ENCODE data around the gene NPLOC4.

The NPLOC4 gene

DNA sequence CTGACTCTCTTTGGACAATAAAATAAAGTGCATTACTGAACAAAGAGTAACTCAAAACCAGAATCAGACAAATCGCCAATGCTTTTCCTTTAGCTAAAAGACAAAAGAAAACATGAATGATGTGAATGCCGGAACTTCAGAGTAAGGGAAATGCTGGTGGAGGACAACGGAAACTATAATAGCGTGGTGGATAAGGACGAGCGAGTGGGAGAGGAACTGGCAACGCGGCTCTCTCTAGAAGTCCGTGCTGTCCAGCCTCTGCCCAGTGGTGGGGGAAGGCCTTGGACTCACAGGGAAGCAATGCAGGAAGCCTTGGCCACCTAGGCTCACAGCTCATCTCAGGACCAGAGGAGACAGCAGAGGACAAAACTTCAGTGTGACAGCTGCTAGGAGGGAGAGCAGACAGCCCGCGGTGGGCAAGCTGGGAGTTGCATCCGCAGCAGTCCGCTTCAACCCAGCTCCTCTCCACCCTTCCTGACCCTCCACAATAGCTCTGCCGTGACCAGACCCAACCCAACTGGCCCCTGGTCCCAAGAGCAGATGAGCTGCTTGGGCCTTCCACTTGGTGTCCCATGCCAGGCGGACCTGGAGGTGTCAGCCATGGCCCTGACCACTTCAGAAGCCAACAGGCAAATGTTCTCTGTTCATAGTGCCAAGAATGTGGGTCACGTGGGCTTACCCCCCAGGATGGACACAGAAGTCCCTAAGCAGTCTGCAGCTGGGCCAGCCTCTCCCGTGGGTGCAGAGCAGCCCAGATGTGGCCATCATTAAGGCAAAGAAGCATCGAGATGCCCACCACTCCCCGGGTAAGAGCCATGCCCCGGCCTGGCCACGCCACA lies 79.4 kb downstream of the NPLOC4 start:
- no peak overlapping the region for H3K4me2 ChIP-seq (ENCODE audit: low read length)
- H3K36me3 ChIP-seq (ENCODE audit: control insufficient read depth, insufficient read depth, low read length) = no peaks in the 10 kb centered on the region
- H3K27ac ChIP-seq = no peak overlapping the region
- no peaks in the 10 kb centered on the region for H3K4me1 ChIP-seq
- no peaks in the 10 kb centered on the region for H3K27me3 ChIP-seq (ENCODE audit: control insufficient read depth, insufficient read depth, low read length)
- H3K9me3 ChIP-seq (ENCODE audit: control insufficient read depth, low read length) = no peaks in the 10 kb centered on the region
- no peak overlapping the region for H3K4me3 ChIP-seq (ENCODE audit: low read depth, low read length)
- TF ChIP-seq, protein P1, sequence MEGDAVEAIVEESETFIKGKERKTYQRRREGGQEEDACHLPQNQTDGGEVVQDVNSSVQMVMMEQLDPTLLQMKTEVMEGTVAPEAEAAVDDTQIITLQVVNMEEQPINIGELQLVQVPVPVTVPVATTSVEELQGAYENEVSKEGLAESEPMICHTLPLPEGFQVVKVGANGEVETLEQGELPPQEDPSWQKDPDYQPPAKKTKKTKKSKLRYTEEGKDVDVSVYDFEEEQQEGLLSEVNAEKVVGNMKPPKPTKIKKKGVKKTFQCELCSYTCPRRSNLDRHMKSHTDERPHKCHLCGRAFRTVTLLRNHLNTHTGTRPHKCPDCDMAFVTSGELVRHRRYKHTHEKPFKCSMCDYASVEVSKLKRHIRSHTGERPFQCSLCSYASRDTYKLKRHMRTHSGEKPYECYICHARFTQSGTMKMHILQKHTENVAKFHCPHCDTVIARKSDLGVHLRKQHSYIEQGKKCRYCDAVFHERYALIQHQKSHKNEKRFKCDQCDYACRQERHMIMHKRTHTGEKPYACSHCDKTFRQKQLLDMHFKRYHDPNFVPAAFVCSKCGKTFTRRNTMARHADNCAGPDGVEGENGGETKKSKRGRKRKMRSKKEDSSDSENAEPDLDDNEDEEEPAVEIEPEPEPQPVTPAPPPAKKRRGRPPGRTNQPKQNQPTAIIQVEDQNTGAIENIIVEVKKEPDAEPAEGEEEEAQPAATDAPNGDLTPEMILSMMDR (IDR thresholded peaks at IDR 0.05) = no peak
- no peak overlapping the region for H3K9ac ChIP-seq
- no peaks in the 10 kb centered on the region for H3K79me2 ChIP-seq
- H2AFZ ChIP-seq = no peak overlapping the region

DNA sequence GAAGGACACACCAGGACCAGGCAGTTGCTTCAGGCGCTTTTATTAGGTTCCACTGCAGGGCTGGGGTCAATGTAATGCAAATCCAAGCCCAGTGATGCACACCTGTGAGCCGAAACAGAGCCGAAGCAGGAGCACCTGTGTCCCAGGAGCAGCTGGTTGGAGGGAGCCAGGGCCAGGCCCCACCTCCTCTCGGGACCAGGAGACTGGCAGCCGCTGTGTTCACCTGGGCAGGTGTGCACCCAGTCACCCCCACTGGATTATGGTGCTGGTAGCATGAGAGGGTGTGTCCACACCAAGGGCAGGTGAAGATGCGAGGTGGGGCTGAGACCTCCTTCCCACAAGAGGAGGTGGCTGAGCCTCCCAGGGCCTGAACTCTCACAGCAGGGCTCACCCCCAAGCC lies 80.0 kb downstream of the NPLOC4 start:
- Histone ChIP-seq H3K4me2 (ENCODE audit: low read length) (no peak overlapping the region), H3K4me1 (no peaks in the 10 kb centered on the region), H3K4me3 (ENCODE audit: low read depth, low read length) (no peak overlapping the region), H3K27ac (no peak overlapping the region), H3K27me3 (ENCODE audit: control insufficient read depth, insufficient read depth, low read length) (no peaks in the 10 kb centered on the region), H3K36me3 (ENCODE audit: control insufficient read depth, insufficient read depth, low read length) (no peaks in the 10 kb centered on the region), H3K79me2 (no peaks in the 10 kb centered on the region), H3K9ac (no peak overlapping the region), H3K9me3 (ENCODE audit: control insufficient read depth, low read length) (no peaks in the 10 kb centered on the region), H2AFZ (no peak overlapping the region)
- TF ChIP-seq, protein P1 (IDR thresholded peaks at IDR 0.05) = no peak

DNA sequence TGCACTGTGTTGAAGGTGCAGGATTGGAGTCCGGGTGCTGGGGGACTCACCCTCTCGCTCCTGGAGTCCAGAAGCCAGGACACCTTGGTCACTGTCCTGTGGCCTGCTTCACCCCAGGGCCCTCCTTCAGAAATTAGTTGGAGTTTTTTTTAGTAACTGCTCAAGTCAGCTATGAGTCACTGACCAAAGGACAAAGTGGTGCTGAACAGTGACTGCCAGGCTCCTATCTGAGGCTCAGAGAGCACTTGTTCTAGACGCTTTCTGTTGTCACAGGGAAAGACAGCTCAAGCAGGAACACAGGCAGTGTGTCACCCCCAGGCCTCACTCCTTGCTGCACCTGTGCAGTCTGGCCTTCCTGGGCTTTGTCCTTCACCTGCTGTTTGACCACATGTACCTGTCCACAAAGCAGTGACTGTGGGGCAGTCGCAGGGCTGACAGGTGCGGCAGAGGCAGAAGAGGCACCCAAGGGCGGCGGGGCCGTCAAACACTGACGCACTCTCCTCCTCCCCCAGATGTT lies 80.7 kb downstream of the NPLOC4 start:
- Histone ChIP-seq H3K4me1 (no peaks in the 10 kb centered on the region), H3K36me3 (ENCODE audit: control insufficient read depth, insufficient read depth, low read length) (no peaks in the 10 kb centered on the region), H3K27ac (no peak overlapping the region)

DNA sequence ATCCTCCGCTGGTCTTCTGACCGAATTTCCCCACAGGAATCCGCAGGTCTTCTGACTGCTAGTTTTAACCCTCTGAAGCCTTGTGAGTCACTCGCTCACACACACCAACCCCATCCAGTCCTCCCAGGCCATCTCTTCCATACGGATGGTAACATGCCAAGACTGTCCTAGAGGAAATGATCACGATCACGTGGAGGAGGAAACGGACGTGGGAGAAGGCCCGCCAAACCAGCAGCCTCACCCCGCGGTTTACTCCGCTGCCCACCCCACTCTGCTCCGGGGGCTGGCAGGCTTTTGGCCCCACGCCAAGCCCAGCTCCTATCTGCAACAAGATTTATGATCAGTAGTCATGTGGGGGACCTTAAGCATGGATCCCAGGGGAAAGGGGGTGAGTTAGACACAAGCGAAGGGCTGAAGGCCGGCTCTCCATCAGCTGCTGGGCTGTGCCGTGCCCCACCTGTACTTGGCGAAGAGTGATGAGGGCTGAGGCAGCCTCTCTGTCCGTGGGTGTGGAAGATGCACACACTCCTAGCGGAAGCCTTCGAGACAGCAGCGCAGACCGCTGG lies 83.2 kb downstream of the NPLOC4 start:
- Histone ChIP-seq H3K79me2 (no peaks in the 10 kb centered on the region), H3K27me3 (ENCODE audit: control insufficient read depth, insufficient read depth, low read length) (no peaks in the 10 kb centered on the region), H3K9ac (no peak overlapping the region), H2AFZ (peak overlapping the region; percentile 94), H3K4me1 (no peaks in the 10 kb centered on the region), H3K27ac (peak overlapping the region; percentile 22), H3K36me3 (ENCODE audit: control insufficient read depth, insufficient read depth, low read length) (no peaks in the 10 kb centered on the region), H3K4me2 (ENCODE audit: low read length) (peak overlapping the region; percentile 96), H3K4me3 (ENCODE audit: low read depth, low read length) (peak overlapping the region; percentile 89), H3K9me3 (ENCODE audit: control insufficient read depth, low read length) (no peaks in the 10 kb centered on the region)
- TF ChIP-seq, protein P1 (IDR thresholded peaks at IDR 0.05) = no peak

More for the DNA sequence above, 80.7 kb downstream of the NPLOC4 start:
- Histone ChIP-seq H3K4me2 (ENCODE audit: low read length) (no peak overlapping the region), H3K4me3 (ENCODE audit: low read depth, low read length) (no peak overlapping the region), H3K79me2 (no peaks in the 10 kb centered on the region), H2AFZ (no peak overlapping the region), H3K9ac (no peak overlapping the region), H3K9me3 (ENCODE audit: control insufficient read depth, low read length) (no peaks in the 10 kb centered on the region), H3K27me3 (ENCODE audit: control insufficient read depth, insufficient read depth, low read length) (no peaks in the 10 kb centered on the region)
- TF ChIP-seq, protein P1 (IDR thresholded peaks at IDR 0.05) = no peak
